IMR-90 (cell line): ENCODE results near the gene TOGARAM2. TPM values are rescaled to one million over a fixed set of nuclear protein-coding genes. Genes with fewer than 3 reads are reported as not detected.

Experiments used
- ATAC-seq: fragments of 200-7000 bp; cut with Tn5 transposase; 2 replicates; pipeline ENCODE4 v1.9.1; 2020; ENCODE audit warnings: low read depth, mild to moderate bottlenecking, moderate library complexity
- BruUV-seq: library from RNA; stranded (reverse); fragments of 400-500 nt; replicated peaks from 2 replicates; lab custom pipeline; 2021; lab: Mats Ljungman, UMichigan
- CTCF ChIA-PET: fragments of 300-600 bp; formaldehyde crosslinking; extraction: SDS; loops from one replicate; lab custom pipeline; 2021; ENCODE audit warnings: antibody characterized with exemption; lab: Yijun Ruan, JAX
- POLR2A ChIA-PET: fragments of 300-600 bp; sonication (Branson Sonifier 250); formaldehyde crosslinking; loops from one replicate; lab custom pipeline; 2022; ENCODE audit warnings: antibody characterized with exemption; ENCODE audit not compliant: unreplicated experiment; lab: Charles Lee
- DNase-seq: peaks from one replicate; pipeline ENCODE4 v3.0.0; 2013
- H2AFZ ChIP-seq: replicated peaks from 2 replicates; pipeline ENCODE3; 2013; ENCODE audit warnings: low read length, mild to moderate bottlenecking; ENCODE audit not compliant: poor library complexity
- H2AK5ac ChIP-seq: 2 replicates; pipeline ENCODE4 v1.6.1; 2013; ENCODE audit warnings: low read depth, low read length, inconsistent platforms
- H2AK9ac ChIP-seq: replicated peaks from 2 replicates; pipeline ENCODE3; 2013; ENCODE audit warnings: mild to moderate bottlenecking, low read depth, low read length, moderate library complexity; ENCODE audit not compliant: poor library complexity
- H2BK120ac ChIP-seq: 2 replicates; pipeline ENCODE4 v1.6.1; 2013; ENCODE audit warnings: low read depth, low read length, inconsistent platforms
- H2BK15ac ChIP-seq: 3 replicates; pipeline ENCODE4 v1.6.1; 2013; ENCODE audit warnings: low read depth, low read length, inconsistent platforms
- H2BK20ac ChIP-seq: 2 replicates; pipeline ENCODE4 v1.6.1; 2013; ENCODE audit warnings: low read depth, mild to moderate bottlenecking, inconsistent platforms, low read length, moderate library complexity
- H2BK5ac ChIP-seq: 2 replicates; pipeline ENCODE4 v1.6.1; 2013; ENCODE audit warnings: mild to moderate bottlenecking, low read depth, low read length, inconsistent platforms; ENCODE audit not compliant: poor library complexity, severe bottlenecking
- H3K14ac ChIP-seq: replicated peaks from 2 replicates; pipeline ENCODE4 v1.6.1; 2013; ENCODE audit warnings: low read depth, low read length, inconsistent platforms
- H3K18ac ChIP-seq: 2 replicates; pipeline ENCODE4 v1.6.1; 2013; ENCODE audit warnings: low read depth, low read length, control low read depth
- H3K23ac ChIP-seq: 2 replicates; pipeline ENCODE4 v1.6.1; 2013; ENCODE audit warnings: low read depth, low read length, inconsistent platforms
- H3K27ac ChIP-seq: 2 replicates; pipeline ENCODE4 v1.5.1; 2013; ENCODE audit warnings: mild to moderate bottlenecking, control low read depth, low read length; ENCODE audit not compliant: insufficient read depth
- H3K27me3 ChIP-seq: 2 replicates; pipeline ENCODE4 v1.6.1; 2013; ENCODE audit warnings: low read length; ENCODE audit not compliant: control insufficient read depth, insufficient read depth
- H3K36me3 ChIP-seq: 2 replicates; pipeline ENCODE4 v1.6.1; 2013; ENCODE audit warnings: low read length, mixed read lengths; ENCODE audit not compliant: control insufficient read depth, insufficient read depth
- H3K4ac ChIP-seq: 2 replicates; pipeline ENCODE4 v1.6.1; 2013; ENCODE audit warnings: low read depth, low read length, inconsistent platforms
- H3K4me1 ChIP-seq: 2 replicates; pipeline ENCODE4 v1.6.1; 2013; ENCODE audit warnings: low read length, mixed read lengths; ENCODE audit not compliant: control insufficient read depth, insufficient read depth
- H3K4me2 ChIP-seq: 2 replicates; pipeline ENCODE4 v1.6.1; 2013; ENCODE audit warnings: low read depth, mild to moderate bottlenecking, control low read depth, low read length, moderate library complexity
- H3K4me3 ChIP-seq: 2 replicates; pipeline ENCODE4 v1.5.1; 2013; ENCODE audit warnings: low read depth, mild to moderate bottlenecking, control low read depth, low read length, moderate library complexity; ENCODE audit not compliant: insufficient read depth
- H3K56ac ChIP-seq: 2 replicates; pipeline ENCODE4 v1.6.1; 2013; ENCODE audit warnings: low read length, inconsistent platforms; ENCODE audit not compliant: insufficient read depth; ENCODE audit errors: extremely low read depth
- H3K79me1 ChIP-seq, 2 experiments: 2 replicates each; pipeline ENCODE4 v1.6.1; 2013; ENCODE audit warnings: low read length in 2 of 2, inconsistent platforms in 1 of 2, low read depth in 1 of 2
- H3K9ac ChIP-seq: 2 replicates; pipeline ENCODE4 v1.6.1; 2013; ENCODE audit warnings: low read depth, low read length, control low read depth
- H3K9me1 ChIP-seq: 2 replicates; pipeline ENCODE4 v1.6.1; 2013; ENCODE audit warnings: low read length, inconsistent platforms; ENCODE audit not compliant: insufficient read depth
- H3K9me3 ChIP-seq: 2 replicates; pipeline ENCODE4 v1.6.1; 2013; ENCODE audit warnings: low read length; ENCODE audit not compliant: control insufficient read depth, insufficient read depth
- H4K20me1 ChIP-seq: 2 replicates; pipeline ENCODE4 v1.6.1; 2013; ENCODE audit warnings: low read length, inconsistent platforms; ENCODE audit not compliant: insufficient read depth
- H4K5ac ChIP-seq: 2 replicates; pipeline ENCODE4 v1.6.1; 2013; ENCODE audit warnings: mild to moderate bottlenecking, low read depth, low read length, control low read depth
- H4K8ac ChIP-seq, 2 experiments: 2 replicates each; pipeline ENCODE4 v1.6.1; 2013; ENCODE audit warnings: low read depth in 2 of 2, low read length in 2 of 2, control low read depth in 1 of 2, inconsistent platforms in 1 of 2
- H4K91ac ChIP-seq: 2 replicates; pipeline ENCODE4 v1.6.1; 2013; ENCODE audit warnings: low read depth, low read length, inconsistent platforms; ENCODE audit not compliant: insufficient read depth
- MAZ ChIP-seq: IDR thresholded peaks from 2 replicates; pipeline ENCODE4 v1.6.1; 2012; ENCODE audit warnings: low read depth, mild to moderate bottlenecking, low read length, improper control_type of control experiment, moderate library complexity, borderline replicate concordance
- RAD21 ChIP-seq: IDR thresholded peaks from 2 replicates; pipeline ENCODE4 v1.6.1; 2012; ENCODE audit warnings: low read length, improper control_type of control experiment
- RCOR1 ChIP-seq: IDR thresholded peaks from 2 replicates; pipeline ENCODE4 v1.6.1; 2012; ENCODE audit warnings: mild to moderate bottlenecking, low read length, improper control_type of control experiment; ENCODE audit not compliant: insufficient replicate concordance
- SMC3 ChIP-seq: fragments of 150-350 bp; IDR thresholded peaks from 2 replicates; pipeline ENCODE4 v1.6.1; 2016; ENCODE audit warnings: low read depth, mild to moderate bottlenecking, antibody characterized with exemption, low read length, moderate library complexity
- WGBS, 2 experiments: methylation state at CpG; one replicate each; pipeline versions ENCODE4 v1.1.5 to v1.1.7; 2013; ENCODE audit warnings: missing lambda C conversion rate in 2 of 2; ENCODE audit not compliant: insufficient read length in 1 of 2; ENCODE audit errors: extremely low coverage in 2 of 2; 5-methylcytosine and 5-hydroxymethylcytosine counted together
- dilution Hi-C: fragments of 300-500 bp; cut with HindIII; formaldehyde crosslinking; loops from one replicate; pipeline ENCODE4 v1.14.3; 2018; ENCODE audit warnings: low sequenced_read_pairs; ENCODE audit not compliant: unreplicated experiment
- in situ Hi-C: fragments of 300-500 bp; cut with MboI; formaldehyde crosslinking; loops from 3 replicates; pipeline ENCODE4 v1.14.3; 2019; ENCODE audit warnings: low sequenced_read_pairs, inconsistent platforms, mixed read lengths
- intact Hi-C: fragments of 100-400 bp; cut with micrococcal nuclease; formaldehyde crosslinking; loops from 2 replicates; pipeline ENCODE4 v1.10.0; 2022
- polyA plus RNA-seq, 3 experiments: library from polyadenylated mRNA; depleted of rRNA; stranded (reverse); fragments of >200 nt; gene quantifications; 2 replicates each; pipeline ENCODE4 v1.2.3, GENCODE V29; 2012; ENCODE audit warnings: low replicate concordance in 1 of 3
- total RNA-seq: library from RNA; depleted of rRNA; stranded (reverse); fragments of >200 nt; gene quantifications from 2 replicates; pipeline ENCODE4 v1.2.3, GENCODE V29; 2012

Gene TOGARAM2
- total and polyA plus RNA-seq, 2 of the 4 experiments (the other 2 are of a cell fraction), result under 0.01 to 0.38 TPM

DNA sequence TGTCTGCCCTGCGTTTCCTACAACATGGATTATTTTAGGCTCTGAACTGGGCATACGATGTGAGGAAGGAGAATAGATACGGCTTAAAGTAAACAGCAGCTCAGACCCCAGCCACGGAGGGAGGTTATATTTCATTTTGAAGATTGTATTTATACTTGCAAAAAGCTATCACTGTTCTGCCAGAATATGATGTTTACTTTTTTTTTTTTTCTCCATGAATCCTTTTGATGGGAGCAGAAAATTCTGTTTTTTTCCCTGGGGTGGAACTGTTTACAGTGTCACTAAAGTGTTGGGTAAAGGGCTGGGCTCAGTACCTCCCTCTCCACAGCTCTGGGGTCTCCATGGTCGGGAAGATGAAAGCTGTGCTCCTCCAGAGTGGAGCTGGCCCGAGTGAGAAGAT lies 80.1 kb downstream of the TOGARAM2 start:
- peaks cover 7% of the 10 kb centered on the region; the same call in 1 of the 2 replicates for H3K4me1 ChIP-seq
- no peak overlapping the region for H2BK15ac ChIP-seq
- no peak overlapping the region for H4K91ac ChIP-seq
- no peak for ATAC-seq
- no peak overlapping the region for H4K8ac ChIP-seq
- no peak overlapping the region for H3K4me2 ChIP-seq
- no peak overlapping the region for H2AFZ ChIP-seq
- no peak overlapping the region for H3K14ac ChIP-seq
- no peak overlapping the region for H4K5ac ChIP-seq
- H4K20me1 ChIP-seq, result no peaks in the 10 kb centered on the region
- no TSS peak for BruUV-seq
- no peak overlapping the region for H3K27ac ChIP-seq
- no CpG with 5 or more reads among the region's 6 CpGs for WGBS, 2 experiments
- H3K9ac ChIP-seq, result no peak overlapping the region
- dilution Hi-C loops, result no loop called here
- CTCF ChIA-PET, result interaction anchor here (0.6 kb wide), 1 partner anchor 219 kb away, joined by 4 read pairs; no protein-coding TSS in a partner anchor
- no peak overlapping the region for H3K4me3 ChIP-seq
- in situ Hi-C loops, result no loop called here
- H2BK5ac ChIP-seq, result no peak overlapping the region
- no peak overlapping the region for H2AK5ac ChIP-seq
- no peaks in the 10 kb centered on the region for H3K36me3 ChIP-seq
- POLR2A ChIA-PET, result no interaction called here
- H3K23ac ChIP-seq, result no peak overlapping the region
- no peak overlapping the region for H3K56ac ChIP-seq
- peaks cover 14% of the 10 kb centered on the region for H3K27me3 ChIP-seq
- H2AK9ac ChIP-seq, result no peak overlapping the region
- intact Hi-C loops, result no loop called here
- no peak for DNase-seq
- no peak overlapping the region for H2BK20ac ChIP-seq
- H2BK120ac ChIP-seq, result no peak overlapping the region
- H3K4ac ChIP-seq, result no peak overlapping the region
- no peaks in the 10 kb centered on the region for H3K9me3 ChIP-seq
- no peaks in the 10 kb centered on the region for H3K9me1 ChIP-seq
- no peak overlapping the region for H3K18ac ChIP-seq
- H3K79me1 ChIP-seq, result no peaks in the 10 kb centered on the region
- TF ChIP-seq RCOR1 (no peak), RAD21 (no peak), MAZ (no peak), SMC3 (no peak)
